Body of pancreas (tissue), 4 donors: ENCODE measurements around the gene TMEM169. TPM values are rescaled to one million over a fixed set of nuclear protein-coding genes. Genes with fewer than 3 reads are reported as not detected.

ENCODE experiments used
- ATAC-seq: fragments of 150-250 bp; one replicate; pipeline ENCODE4 v1.9.1; 2016
- DNase-seq, 4 donors: peaks; one replicate each; pipeline ENCODE4 v3.0.0-alpha.2; 2019
- H3K27ac ChIP-seq, 4 donors: fragments of 200-600 bp; sonication (generic); 1 replicate in 3 of 4; 2 replicates in 1 of 4; pipeline versions ENCODE4 v1.5.1 to v1.6.1; 2016 to 2019; ENCODE audit warnings: mild to moderate bottlenecking in 1 of 4, mixed read lengths in 1 of 4, moderate library complexity in 1 of 4
- H3K27me3 ChIP-seq, 2 donors: fragments of 200-600 bp; sonication (generic); one replicate each; pipeline ENCODE4 v1.6.0; 2016; ENCODE audit warnings: mild to moderate bottlenecking in 1 of 2
- H3K36me3 ChIP-seq, 2 donors: fragments of 200-600 bp; sonication (generic); replicated peaks in 1 of 2; 2 replicates each; pipeline ENCODE4 v1.5.1; 2016; ENCODE audit warnings: low read depth in 2 of 2; ENCODE audit not compliant: insufficient read depth in 1 of 2
- H3K4me1 ChIP-seq: fragments of 200-600 bp; sonication (generic); one replicate; pipeline ENCODE4 v1.6.0; 2016
- H3K4me3 ChIP-seq, 2 donors: fragments of 200-600 bp; sonication (generic); 1 replicate in 1 of 2; 2 replicates in 1 of 2; pipeline ENCODE4 v1.5.1; 2016 to 2019
- H3K9me3 ChIP-seq, 3 donors: fragments of 200-600 bp; sonication (generic); 1 replicate in 2 of 3; 2 replicates in 1 of 3; pipeline ENCODE4 v1.5.1; 2016
- CTCF ChIP-seq, 7 experiments: fragments of 450-650 bp in 4 of 7; fragments of 200-600 bp in 3 of 7; sonication (generic) in 3 of 7; IDR thresholded peaks; one replicate each; pipeline ENCODE4 v1.5.1; 2016 to 2019; ENCODE audit warnings: antibody characterized with exemption in 7 of 7
- POLR2A ChIP-seq, 3 donors: fragments of 450-650 bp; IDR thresholded peaks; one replicate each; pipeline ENCODE4 v1.6.1; 2016; ENCODE audit warnings: antibody characterized with exemption in 3 of 3, mild to moderate bottlenecking in 2 of 3
- WGBS, 2 donors: methylation state at CpG; one replicate each; pipeline ENCODE4 v1.1.5; 2017; 5-methylcytosine and 5-hydroxymethylcytosine counted together
- intact Hi-C: fragments of 100-400 bp; cut with DNase I; formaldehyde crosslinking; loops from one replicate; pipeline ENCODE4 v1.15.1; 2023
- total RNA-seq, 2 donors: library from RNA; depleted of rRNA; stranded (reverse); fragments of >200 nt; gene quantifications; one replicate each; pipeline ENCODE4 v1.1.0, GENCODE V29; 2016

The TMEM169 gene
- total RNA-seq, 2 donors from 2014 or later: 0.26 TPM; not detected in 1

GRCh38 chr2:216112926-216113325 lies 31.2 kb downstream of the TMEM169 start:
- H3K36me3 ChIP-seq: peaks cover 0 to 6% of the 10 kb centered on the region in 2 donors
- TF ChIP-seq CTCF (IDR thresholded peaks at IDR 0.05) (no peak), POLR2A (IDR thresholded peaks at IDR 0.05) (no peak)
- no peak overlapping the region for H3K4me3 ChIP-seq
- WGBS, 2 donors: 34 to 37% methylated on average over 4 of the region's 4 CpGs
- no peak for ATAC-seq
- intact Hi-C loops: no loop called here
- H3K27me3 ChIP-seq: no peaks in the 10 kb centered on the region
- H3K9me3 ChIP-seq: no peaks in the 10 kb centered on the region
- peaks cover 45% of the 10 kb centered on the region for H3K4me1 ChIP-seq
- H3K27ac ChIP-seq: no peak overlapping the region
- no peak for DNase-seq

- intact Hi-C loops: no loop called here
- TF ChIP-seq CTCF (IDR thresholded peaks at IDR 0.05): no peak
- no peak for TF ChIP-seq POLR2A (IDR thresholded peaks at IDR 0.05)
- Histone ChIP-seq H3K9me3 (no peaks in the 10 kb centered on the region), H3K27ac (peak overlapping the region in 1 of 4 donors; percentile 55), H3K36me3 (peaks cover 0 to 6% of the 10 kb centered on the region in 2 donors), H3K27me3 (no peaks in the 10 kb centered on the region), H3K4me1 (peaks cover 43% of the 10 kb centered on the region), H3K4me3 (no peak overlapping the region)
- DNase-seq (no peak), ATAC-seq (no peak)
- 80 to 95% methylated on average over 3 of the region's 3 CpGs for WGBS, 2 donors
These were observed 31.9 kb downstream of the TMEM169 start for GRCh38 chr2:216113572-216113971.

- DNase-seq (no peak), ATAC-seq (no peak)
- no peaks in the 10 kb centered on the region for H3K9me3 ChIP-seq
- H3K4me3 ChIP-seq: no peak overlapping the region
- peaks cover 0 to 8% of the 10 kb centered on the region in 2 donors for H3K36me3 ChIP-seq
- WGBS, 2 donors: 30 to 33% methylated on average over 4 of the region's 4 CpGs
- TF ChIP-seq POLR2A (IDR thresholded peaks at IDR 0.05): no peak
- no peak for TF ChIP-seq CTCF (IDR thresholded peaks at IDR 0.05)
- H3K27ac ChIP-seq: peak overlapping the region in 3 of 4 donors; percentile 52 to 77 (median 55)
- peaks cover 42% of the 10 kb centered on the region for H3K4me1 ChIP-seq
- intact Hi-C loops: no loop called here
- H3K27me3 ChIP-seq: no peaks in the 10 kb centered on the region
These were observed 32.6 kb downstream of the TMEM169 start for GRCh38 chr2:216114382-216114713.

GRCh38 chr2:216114714-216115531 lies 33.2 kb downstream of the TMEM169 start:
- peak; percentile 99 to 100 (median 99) for DNase-seq

More at GRCh38 chr2:216114714-216115531, 33.2 kb downstream of the TMEM169 start:
- TF ChIP-seq CTCF (IDR thresholded peaks at IDR 0.05) (peak; percentile 82 to 98 (median 96)), POLR2A (IDR thresholded peaks at IDR 0.05) (peak in 2 of 3 donors; percentile 54 to 55)
- 3 to 4% methylated on average over 29 of the region's 29 CpGs for WGBS, 2 donors
- H3K9me3 ChIP-seq: no peaks in the 10 kb centered on the region
- H3K4me1 ChIP-seq: peaks cover 40% of the 10 kb centered on the region
- peak overlapping the region; percentile 52 to 87 (median 72) for H3K27ac ChIP-seq
- H3K4me3 ChIP-seq: peak overlapping the region; percentile 14 to 33
- peak; percentile 100 for ATAC-seq
- H3K36me3 ChIP-seq: peaks cover 0 to 9% of the 10 kb centered on the region in 2 donors
- no peaks in the 10 kb centered on the region for H3K27me3 ChIP-seq
- intact Hi-C loops: no loop called here
